GM23338 (cell line): ENCODE data around the gene WASF2. TPM values are rescaled to one million over a fixed set of nuclear protein-coding genes. Genes with fewer than 3 reads are reported as not detected.

Source experiments
- ATAC-seq: fragments of 200-7000 bp; cut with Tn5 transposase; 3 replicates; pipeline ENCODE4 v1.9.1; 2020
- DNase-seq: peaks from one replicate; pipeline ENCODE4 v3.0.0-alpha.2; 2015; ENCODE audit warnings: low spot score
- H2AFZ ChIP-seq: fragments of 200-600 bp; sonication (generic); 2 replicates; pipeline ENCODE4 v1.8.0; 2016; ENCODE audit warnings: antibody characterized with exemption, mild to moderate bottlenecking, moderate library complexity
- H3F3A ChIP-seq: fragments of 200-600 bp; sonication (generic); replicated peaks from 2 replicates; pipeline ENCODE4 v1.8.0; 2017; ENCODE audit warnings: antibody characterized with exemption, mixed run types, low read depth
- H3K27ac ChIP-seq: fragments of 200-600 bp; sonication (generic); 2 replicates; pipeline ENCODE4 v1.6.1; 2016; ENCODE audit warnings: low read depth
- H3K27me3 ChIP-seq: fragments of 200-600 bp; sonication (generic); 2 replicates; pipeline ENCODE4 v1.8.0; 2016; ENCODE audit warnings: mild to moderate bottlenecking, mixed run types, moderate library complexity; ENCODE audit not compliant: insufficient read depth
- H3K36me3 ChIP-seq: fragments of 200-600 bp; sonication (generic); 2 replicates; pipeline ENCODE4 v1.8.0; 2016; ENCODE audit warnings: mild to moderate bottlenecking; ENCODE audit not compliant: insufficient read depth
- H3K4me1 ChIP-seq: fragments of 200-600 bp; sonication (generic); 2 replicates; pipeline ENCODE4 v1.8.0; 2016; ENCODE audit warnings: mild to moderate bottlenecking, moderate library complexity; ENCODE audit not compliant: insufficient read depth
- H3K4me2 ChIP-seq: fragments of 200-600 bp; sonication (generic); 2 replicates; pipeline ENCODE4 v1.7.1; 2017; ENCODE audit warnings: mixed run types
- H3K4me3 ChIP-seq: fragments of 200-600 bp; sonication (generic); 2 replicates; pipeline ENCODE4 v1.6.1; 2016; ENCODE audit warnings: mixed run types
- H3K79me2 ChIP-seq: fragments of 200-600 bp; sonication (generic); replicated peaks from 2 replicates; pipeline ENCODE4 v1.8.0; 2017; ENCODE audit warnings: mild to moderate bottlenecking; ENCODE audit not compliant: insufficient read depth
- H3K9me2 ChIP-seq: fragments of 200-600 bp; sonication (generic); 2 replicates; pipeline ENCODE4 v1.8.0; 2017; ENCODE audit not compliant: insufficient read depth
- H4K20me1 ChIP-seq: fragments of 200-600 bp; sonication (generic); replicated peaks from 2 replicates; pipeline ENCODE4 v1.8.0; 2017; ENCODE audit warnings: mild to moderate bottlenecking; ENCODE audit not compliant: insufficient read depth
- H3K27ac Mint-ChIP-seq: 2 replicates; pipeline ENCODE4 v1.8.0; 2020; ENCODE audit warnings: inconsistent platforms, mild to moderate bottlenecking, moderate library complexity, mixed read lengths
- H3K27me3 Mint-ChIP-seq: 3 replicates; pipeline ENCODE4 v1.8.0; 2022; ENCODE audit warnings: low read depth, mild to moderate bottlenecking, moderate library complexity, mixed read lengths, inconsistent platforms; ENCODE audit not compliant: insufficient read depth, poor library complexity
- H3K36me3 Mint-ChIP-seq: 3 replicates; pipeline ENCODE4 v1.8.0; 2021; ENCODE audit warnings: low read depth, mild to moderate bottlenecking, inconsistent platforms, moderate library complexity, mixed read lengths
- H3K4me1 Mint-ChIP-seq: 3 replicates; pipeline ENCODE4 v1.8.0; 2020; ENCODE audit warnings: mild to moderate bottlenecking, inconsistent platforms, mixed read lengths
- H3K4me3 Mint-ChIP-seq: 3 replicates; pipeline ENCODE4 v1.8.0; 2021; ENCODE audit warnings: moderate library complexity, mild to moderate bottlenecking, inconsistent platforms, mixed read lengths
- H3K9me3 Mint-ChIP-seq: 3 replicates; pipeline ENCODE4 v1.8.0; 2020; ENCODE audit warnings: moderate library complexity, mild to moderate bottlenecking, inconsistent platforms, mixed read lengths
- CREB1 ChIP-seq: fragments of 250-450 bp; sonication (Bioruptor Pico); IDR thresholded peaks from 2 replicates; pipeline ENCODE4 v1.5.0; 2020; ENCODE audit warnings: low read depth, mild to moderate bottlenecking, moderate library complexity
- CTCF ChIP-seq, 2 experiments: fragments of 200-600 bp in 1 of 2; sonication (generic) in 1 of 2; conservative IDR thresholded peaks; 2 replicates each; pipeline versions ENCODE4 v1.5.1 to v1.6.1; 2016 to 2017; ENCODE audit warnings: antibody characterized with exemption in 2 of 2, low read depth in 2 of 2, mild to moderate bottlenecking in 2 of 2, moderate library complexity in 1 of 2
- ETS1 ChIP-seq: IDR thresholded peaks from 2 replicates; pipeline ENCODE4 v1.6.1; 2016; ENCODE audit warnings: antibody characterized with exemption
- EZH2 ChIP-seq: fragments of 200-600 bp; sonication (generic); IDR thresholded peaks from one replicate; pipeline ENCODE4 v1.8.0; 2017; ENCODE audit warnings: antibody characterized with exemption, mild to moderate bottlenecking, low read depth; ENCODE audit not compliant: unreplicated experiment
- EZH2phosphoT487 ChIP-seq: fragments of 200-600 bp; sonication (generic); IDR thresholded peaks from one replicate; pipeline ENCODE4 v1.8.1; 2018; ENCODE audit warnings: antibody characterized with exemption; ENCODE audit not compliant: unreplicated experiment
- JUNB ChIP-seq: IDR thresholded peaks from one replicate; pipeline ENCODE4 v1.6.1; 2016; ENCODE audit warnings: antibody characterized with exemption; ENCODE audit not compliant: unreplicated experiment
- NANOG ChIP-seq: IDR thresholded peaks from 2 replicates; pipeline ENCODE4 v1.6.1; 2016; ENCODE audit warnings: antibody characterized with exemption, borderline replicate concordance
- POLR2AphosphoS5 ChIP-seq: IDR thresholded peaks from 2 replicates; pipeline ENCODE4 v1.6.1; 2016; ENCODE audit warnings: antibody characterized with exemption, low read depth
- STAT1 ChIP-seq: IDR thresholded peaks from one replicate; pipeline ENCODE4 v1.6.1; 2016; ENCODE audit warnings: antibody characterized with exemption; ENCODE audit not compliant: unreplicated experiment
- ZNF114 ChIP-seq: fragments of 250-450 bp; sonication (Bioruptor Pico); IDR thresholded peaks from 2 replicates; pipeline ENCODE4 v1.5.0; 2020; ENCODE audit warnings: mild to moderate bottlenecking, moderate library complexity
- ZNF331 ChIP-seq: fragments of 250-450 bp; sonication (Bioruptor Pico); IDR thresholded peaks from 2 replicates; pipeline ENCODE4 v1.5.0; 2020; ENCODE audit warnings: low read depth, mild to moderate bottlenecking, moderate library complexity
- polyA plus RNA-seq: library from polyadenylated mRNA; unstranded; fragments of >200 nt; fragmentation: Nextera tagmentation; extraction: Ambion mirVana; gene quantifications from 2 replicates; pipeline ENCODE4 v1.2.1, GENCODE V29; 2016
- total RNA-seq: library from RNA; depleted of rRNA; stranded (reverse); fragments of >200 nt; shearing (Covaris generic); gene quantifications from 2 replicates; pipeline ENCODE4 v1.2.3, GENCODE V29; 2014
- TF ChIP-seq, protein P1 (sequence below): IDR thresholded peaks from one replicate; pipeline ENCODE4 v1.6.1; 2018; ENCODE audit warnings: antibody characterized with exemption; ENCODE audit not compliant: unreplicated experiment
- TF ChIP-seq, protein P2 (sequence below): fragments of 250-450 bp; sonication (Bioruptor Pico); IDR thresholded peaks from 2 replicates; pipeline ENCODE4 v1.5.0; 2020; ENCODE audit warnings: mild to moderate bottlenecking, moderate library complexity

Gene WASF2
- total and polyA plus RNA-seq, 2 experiments from 2014 or later = 40.9 to 95.6 TPM

DNA sequence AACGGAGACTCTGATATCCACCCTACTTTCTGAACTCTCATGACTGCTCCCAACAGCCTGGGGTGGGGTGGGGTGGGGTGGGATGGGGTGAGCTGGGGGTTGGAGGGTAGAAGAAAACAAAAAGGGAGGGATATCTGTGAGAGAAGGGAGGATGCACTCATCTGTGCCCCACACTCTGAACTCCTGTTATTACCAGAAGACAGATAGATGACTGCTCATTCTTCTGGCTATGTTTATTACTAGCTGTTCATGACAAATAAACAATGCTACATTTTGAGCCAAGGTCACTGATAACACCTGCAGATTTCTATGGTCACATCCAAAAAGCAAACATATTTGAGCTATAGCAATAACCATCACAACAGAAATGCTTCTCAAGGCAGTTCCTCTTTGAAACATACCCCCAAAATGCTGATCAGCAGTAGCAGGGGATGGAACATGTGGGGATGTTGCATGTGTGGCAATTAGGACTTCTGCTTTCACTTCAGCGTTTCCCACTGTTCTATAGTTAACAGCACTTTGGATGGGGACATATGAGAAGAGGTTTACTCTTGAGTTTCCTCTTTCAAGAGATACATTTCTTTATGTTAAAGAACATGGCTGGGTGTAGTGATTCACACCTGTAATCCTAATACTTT lies 54.3 kb downstream of the WASF2 start:
- no peak overlapping the region for H2AFZ ChIP-seq
- H3F3A ChIP-seq = 0 out of 2 replicates have a peak, but pooled peaks cover 3% of the 10 kb centered on the region
- no peaks in the 10 kb centered on the region; the same call in none of the 2 replicates for H4K20me1 ChIP-seq
- peak overlapping the region; percentile 3; the same call in 1 of the 2 replicates for H3K27ac ChIP-seq
- Mint-ChIP-seq H3K36me3 (no peaks in the 10 kb centered on the region), H3K27me3 (no peaks in the 10 kb centered on the region), H3K9me3 (no peaks in the 10 kb centered on the region), H3K4me3 (no peak overlapping the region; the same call in 2 of the 3 replicates), H3K27ac (peak overlapping the region; percentile 89), H3K4me1 (peaks cover 58% of the 10 kb centered on the region)
- H3K27me3 ChIP-seq = no peaks in the 10 kb centered on the region
- no peaks in the 10 kb centered on the region for H3K9me2 ChIP-seq
- H3K4me3 ChIP-seq = no peak overlapping the region
- ATAC-seq (no peak), DNase-seq (no peak)
- peaks cover 44% of the 10 kb centered on the region for H3K4me1 ChIP-seq
- H3K79me2 ChIP-seq = peaks cover 79% of the 10 kb centered on the region
- H3K36me3 ChIP-seq = no peaks in the 10 kb centered on the region
- TF ChIP-seq STAT1 (no peak), ZNF114 (CRISPR knock-in tag) (no peak), CTCF (conservative IDR thresholded peaks at IDR 0.05; ENCODE audit: low read depth in 2 of 2) (no peak), JUNB (no peak), CREB1 (CRISPR knock-in tag) (no peak), EZH2 (no peak), POLR2AphosphoS5 (no peak), NANOG (no peak), EZH2phosphoT487 (no peak), ZNF331 (CRISPR knock-in tag) (no peak), ETS1 (no peak)
- TF ChIP-seq, protein P1, sequence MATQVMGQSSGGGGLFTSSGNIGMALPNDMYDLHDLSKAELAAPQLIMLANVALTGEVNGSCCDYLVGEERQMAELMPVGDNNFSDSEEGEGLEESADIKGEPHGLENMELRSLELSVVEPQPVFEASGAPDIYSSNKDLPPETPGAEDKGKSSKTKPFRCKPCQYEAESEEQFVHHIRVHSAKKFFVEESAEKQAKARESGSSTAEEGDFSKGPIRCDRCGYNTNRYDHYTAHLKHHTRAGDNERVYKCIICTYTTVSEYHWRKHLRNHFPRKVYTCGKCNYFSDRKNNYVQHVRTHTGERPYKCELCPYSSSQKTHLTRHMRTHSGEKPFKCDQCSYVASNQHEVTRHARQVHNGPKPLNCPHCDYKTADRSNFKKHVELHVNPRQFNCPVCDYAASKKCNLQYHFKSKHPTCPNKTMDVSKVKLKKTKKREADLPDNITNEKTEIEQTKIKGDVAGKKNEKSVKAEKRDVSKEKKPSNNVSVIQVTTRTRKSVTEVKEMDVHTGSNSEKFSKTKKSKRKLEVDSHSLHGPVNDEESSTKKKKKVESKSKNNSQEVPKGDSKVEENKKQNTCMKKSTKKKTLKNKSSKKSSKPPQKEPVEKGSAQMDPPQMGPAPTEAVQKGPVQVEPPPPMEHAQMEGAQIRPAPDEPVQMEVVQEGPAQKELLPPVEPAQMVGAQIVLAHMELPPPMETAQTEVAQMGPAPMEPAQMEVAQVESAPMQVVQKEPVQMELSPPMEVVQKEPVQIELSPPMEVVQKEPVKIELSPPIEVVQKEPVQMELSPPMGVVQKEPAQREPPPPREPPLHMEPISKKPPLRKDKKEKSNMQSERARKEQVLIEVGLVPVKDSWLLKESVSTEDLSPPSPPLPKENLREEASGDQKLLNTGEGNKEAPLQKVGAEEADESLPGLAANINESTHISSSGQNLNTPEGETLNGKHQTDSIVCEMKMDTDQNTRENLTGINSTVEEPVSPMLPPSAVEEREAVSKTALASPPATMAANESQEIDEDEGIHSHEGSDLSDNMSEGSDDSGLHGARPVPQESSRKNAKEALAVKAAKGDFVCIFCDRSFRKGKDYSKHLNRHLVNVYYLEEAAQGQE = no peak
- TF ChIP-seq, protein P2, sequence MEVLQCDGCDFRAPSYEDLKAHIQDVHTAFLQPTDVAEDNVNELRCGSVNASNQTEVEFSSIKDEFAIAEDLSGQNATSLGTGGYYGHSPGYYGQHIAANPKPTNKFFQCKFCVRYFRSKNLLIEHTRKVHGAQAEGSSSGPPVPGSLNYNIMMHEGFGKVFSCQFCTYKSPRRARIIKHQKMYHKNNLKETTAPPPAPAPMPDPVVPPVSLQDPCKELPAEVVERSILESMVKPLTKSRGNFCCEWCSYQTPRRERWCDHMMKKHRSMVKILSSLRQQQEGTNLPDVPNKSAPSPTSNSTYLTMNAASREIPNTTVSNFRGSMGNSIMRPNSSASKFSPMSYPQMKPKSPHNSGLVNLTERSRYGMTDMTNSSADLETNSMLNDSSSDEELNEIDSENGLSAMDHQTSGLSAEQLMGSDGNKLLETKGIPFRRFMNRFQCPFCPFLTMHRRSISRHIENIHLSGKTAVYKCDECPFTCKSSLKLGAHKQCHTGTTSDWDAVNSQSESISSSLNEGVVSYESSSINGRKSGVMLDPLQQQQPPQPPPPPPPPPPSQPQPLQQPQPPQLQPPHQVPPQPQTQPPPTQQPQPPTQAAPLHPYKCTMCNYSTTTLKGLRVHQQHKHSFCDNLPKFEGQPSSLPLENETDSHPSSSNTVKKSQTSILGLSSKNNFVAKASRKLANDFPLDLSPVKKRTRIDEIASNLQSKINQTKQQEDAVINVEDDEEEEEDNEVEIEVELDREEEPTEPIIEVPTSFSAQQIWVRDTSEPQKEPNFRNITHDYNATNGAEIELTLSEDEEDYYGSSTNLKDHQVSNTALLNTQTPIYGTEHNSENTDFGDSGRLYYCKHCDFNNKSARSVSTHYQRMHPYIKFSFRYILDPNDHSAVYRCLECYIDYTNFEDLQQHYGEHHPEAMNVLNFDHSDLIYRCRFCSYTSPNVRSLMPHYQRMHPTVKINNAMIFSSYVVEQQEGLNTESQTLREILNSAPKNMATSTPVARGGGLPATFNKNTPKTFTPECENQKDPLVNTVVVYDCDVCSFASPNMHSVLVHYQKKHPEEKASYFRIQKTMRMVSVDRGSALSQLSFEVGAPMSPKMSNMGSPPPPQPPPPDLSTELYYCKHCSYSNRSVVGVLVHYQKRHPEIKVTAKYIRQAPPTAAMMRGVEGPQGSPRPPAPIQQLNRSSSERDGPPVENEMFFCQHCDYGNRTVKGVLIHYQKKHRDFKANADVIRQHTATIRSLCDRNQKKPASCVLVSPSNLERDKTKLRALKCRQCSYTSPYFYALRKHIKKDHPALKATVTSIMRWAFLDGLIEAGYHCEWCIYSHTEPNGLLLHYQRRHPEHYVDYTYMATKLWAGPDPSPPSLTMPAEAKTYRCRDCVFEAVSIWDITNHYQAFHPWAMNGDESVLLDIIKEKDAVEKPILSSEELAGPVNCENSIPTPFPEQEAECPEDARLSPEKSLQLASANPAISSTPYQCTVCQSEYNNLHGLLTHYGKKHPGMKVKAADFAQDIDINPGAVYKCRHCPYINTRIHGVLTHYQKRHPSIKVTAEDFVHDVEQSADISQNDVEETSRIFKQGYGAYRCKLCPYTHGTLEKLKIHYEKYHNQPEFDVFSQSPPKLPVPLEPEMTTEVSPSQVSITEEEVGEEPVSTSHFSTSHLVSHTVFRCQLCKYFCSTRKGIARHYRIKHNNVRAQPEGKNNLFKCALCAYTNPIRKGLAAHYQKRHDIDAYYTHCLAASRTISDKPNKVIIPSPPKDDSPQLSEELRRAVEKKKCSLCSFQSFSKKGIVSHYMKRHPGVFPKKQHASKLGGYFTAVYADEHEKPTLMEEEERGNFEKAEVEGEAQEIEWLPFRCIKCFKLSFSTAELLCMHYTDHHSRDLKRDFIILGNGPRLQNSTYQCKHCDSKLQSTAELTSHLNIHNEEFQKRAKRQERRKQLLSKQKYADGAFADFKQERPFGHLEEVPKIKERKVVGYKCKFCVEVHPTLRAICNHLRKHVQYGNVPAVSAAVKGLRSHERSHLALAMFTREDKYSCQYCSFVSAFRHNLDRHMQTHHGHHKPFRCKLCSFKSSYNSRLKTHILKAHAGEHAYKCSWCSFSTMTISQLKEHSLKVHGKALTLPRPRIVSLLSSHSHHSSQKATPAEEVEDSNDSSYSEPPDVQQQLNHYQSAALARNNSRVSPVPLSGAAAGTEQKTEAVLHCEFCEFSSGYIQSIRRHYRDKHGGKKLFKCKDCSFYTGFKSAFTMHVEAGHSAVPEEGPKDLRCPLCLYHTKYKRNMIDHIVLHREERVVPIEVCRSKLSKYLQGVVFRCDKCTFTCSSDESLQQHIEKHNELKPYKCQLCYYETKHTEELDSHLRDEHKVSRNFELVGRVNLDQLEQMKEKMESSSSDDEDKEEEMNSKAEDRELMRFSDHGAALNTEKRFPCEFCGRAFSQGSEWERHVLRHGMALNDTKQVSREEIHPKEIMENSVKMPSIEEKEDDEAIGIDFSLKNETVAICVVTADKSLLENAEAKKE = no peak
- peak overlapping the region; percentile 35; the same call in 1 of the 2 replicates for H3K4me2 ChIP-seq
